Measurements from ENCODE around the gene CLEC4M.
"Not testable (repeated sequence)": the region's sequence is repeated elsewhere in the genome, so short reads cannot be mapped to it uniquely, and the experiment has no call there.

The CLEC4M gene

GRCh38 chr19:7816040-7816439 is 53.0 kb downstream of the CLEC4M start:
- not testable (repeated sequence) for DNase-seq

DNA sequence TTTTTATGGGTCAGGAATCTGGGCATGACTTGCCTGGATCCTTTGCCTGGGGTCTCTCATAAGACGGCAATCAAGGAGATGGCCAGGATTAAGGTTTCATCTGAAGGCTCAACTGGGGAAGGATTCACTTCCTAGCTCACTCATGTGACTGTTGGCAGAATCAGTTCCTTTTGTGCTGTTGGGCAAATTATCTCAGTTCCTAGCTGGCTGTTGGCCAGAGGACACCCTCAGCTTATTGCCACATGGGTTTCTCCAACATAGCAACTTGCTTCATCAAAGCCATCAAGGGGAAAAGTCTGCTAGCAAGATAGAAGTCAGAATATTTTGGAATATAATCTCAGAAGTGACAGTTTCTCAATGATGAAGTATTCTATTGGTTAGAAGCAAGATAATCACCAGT is 54.8 kb downstream of the CLEC4M start:
- no peak for DNase-seq

DNA sequence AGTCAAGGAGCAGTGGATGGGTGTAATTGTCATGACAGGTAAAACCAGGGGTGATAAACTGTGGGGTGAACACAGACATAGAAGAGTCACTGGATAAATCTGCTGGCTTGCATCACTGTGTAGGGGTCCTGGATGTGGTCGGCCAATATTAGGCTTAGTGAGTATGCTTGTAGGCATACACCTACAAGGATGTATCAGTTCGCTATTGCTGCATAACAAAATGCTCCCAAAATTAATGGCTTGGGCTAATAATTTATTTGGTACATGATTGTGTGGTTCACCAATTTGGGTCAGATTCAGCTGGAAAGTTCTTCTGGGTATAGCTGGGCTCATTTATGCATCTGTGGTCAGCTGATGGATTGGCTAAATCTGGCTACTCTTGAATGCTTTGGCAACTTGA is 55.8 kb downstream of the CLEC4M start:
- DNase-seq, result no peak

Measured in NCI-H1092 (cell line).